NCI-H524 (cell line): Measurements from ENCODE around the gene RCL1.

Experiments used
- DNase-seq, 2 experiments: peaks; one replicate each; lab custom pipeline; 2025; lab: John Stamatoyannopoulos, UW

Gene RCL1

DNA sequence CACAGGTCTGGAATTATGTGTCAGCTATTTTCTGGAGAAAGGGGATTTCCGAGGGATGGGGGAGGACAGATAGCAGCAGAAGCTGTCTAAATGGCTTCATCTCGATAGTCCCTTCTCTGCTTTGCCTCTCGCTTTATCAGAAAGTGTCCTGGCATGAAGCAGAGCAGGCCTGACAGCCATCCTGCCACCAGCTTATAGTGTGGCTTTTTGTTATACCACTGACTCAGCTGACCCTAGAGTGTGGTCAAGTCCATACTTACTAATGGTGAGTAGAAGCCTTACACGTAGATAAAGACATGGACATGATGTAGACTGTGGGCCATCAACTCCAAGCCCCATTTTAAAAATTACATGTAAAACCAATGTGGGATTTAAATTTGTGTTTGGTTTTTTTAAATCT lies 50.0 kb downstream of the RCL1 start:
- no peak for DNase-seq

DNA sequence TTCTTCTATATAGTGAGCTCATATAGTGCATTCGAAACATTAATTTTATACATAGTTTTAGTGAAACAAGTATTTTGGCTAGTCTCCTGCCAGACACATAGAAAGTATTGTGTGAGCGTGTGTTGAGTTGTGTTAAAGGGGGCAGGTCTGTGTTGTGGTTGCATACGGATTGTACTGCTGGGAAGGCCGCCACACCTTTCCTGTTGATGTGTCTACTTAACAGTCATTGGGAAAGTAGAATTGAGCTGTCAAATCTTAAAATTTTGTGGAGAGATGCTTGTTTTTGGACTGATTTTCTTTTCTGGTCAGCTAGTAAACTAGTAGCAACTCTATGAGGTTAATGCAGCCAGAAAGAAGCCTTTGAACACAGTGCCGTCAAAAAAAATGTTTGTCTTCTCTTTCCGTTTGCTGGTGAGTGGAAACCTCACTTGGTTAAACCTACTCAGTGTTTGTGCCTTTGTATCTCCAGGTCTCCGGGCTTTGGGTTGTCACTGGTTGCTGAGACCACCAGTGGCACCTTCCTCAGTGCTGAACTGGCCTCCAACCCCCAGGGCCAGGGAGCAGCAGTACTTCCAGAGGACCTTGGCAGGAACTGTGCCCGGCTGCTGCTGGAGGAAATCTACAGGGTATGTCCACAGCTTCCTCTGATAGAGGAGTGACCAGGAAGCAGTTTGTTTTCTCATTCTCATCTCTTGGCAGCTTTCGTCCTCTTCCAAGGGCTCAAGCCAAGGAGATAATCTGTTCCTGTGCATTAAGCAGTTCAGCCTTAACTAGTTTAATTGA lies 51.5 kb downstream of the RCL1 start:
- DNase-seq, result no peak

DNA sequence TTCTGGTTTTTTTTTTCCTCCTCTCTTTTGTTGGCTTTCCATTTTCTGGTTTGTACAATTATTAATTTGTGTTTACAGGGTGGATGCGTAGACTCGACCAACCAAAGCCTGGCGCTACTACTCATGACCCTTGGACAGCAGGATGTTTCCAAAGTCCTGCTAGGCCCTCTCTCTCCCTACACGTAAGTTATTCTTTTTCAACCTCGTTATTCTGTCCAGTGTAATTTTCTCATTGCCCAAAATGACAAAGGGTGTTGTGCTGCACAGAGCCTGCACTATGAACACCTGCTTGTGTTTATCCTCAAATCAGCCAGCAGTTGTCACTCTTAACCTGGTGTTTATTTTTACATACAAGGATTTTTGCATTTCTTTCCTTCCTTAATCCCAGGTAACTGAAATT lies 56.6 kb downstream of the RCL1 start:
- DNase-seq, result no peak

DNA sequence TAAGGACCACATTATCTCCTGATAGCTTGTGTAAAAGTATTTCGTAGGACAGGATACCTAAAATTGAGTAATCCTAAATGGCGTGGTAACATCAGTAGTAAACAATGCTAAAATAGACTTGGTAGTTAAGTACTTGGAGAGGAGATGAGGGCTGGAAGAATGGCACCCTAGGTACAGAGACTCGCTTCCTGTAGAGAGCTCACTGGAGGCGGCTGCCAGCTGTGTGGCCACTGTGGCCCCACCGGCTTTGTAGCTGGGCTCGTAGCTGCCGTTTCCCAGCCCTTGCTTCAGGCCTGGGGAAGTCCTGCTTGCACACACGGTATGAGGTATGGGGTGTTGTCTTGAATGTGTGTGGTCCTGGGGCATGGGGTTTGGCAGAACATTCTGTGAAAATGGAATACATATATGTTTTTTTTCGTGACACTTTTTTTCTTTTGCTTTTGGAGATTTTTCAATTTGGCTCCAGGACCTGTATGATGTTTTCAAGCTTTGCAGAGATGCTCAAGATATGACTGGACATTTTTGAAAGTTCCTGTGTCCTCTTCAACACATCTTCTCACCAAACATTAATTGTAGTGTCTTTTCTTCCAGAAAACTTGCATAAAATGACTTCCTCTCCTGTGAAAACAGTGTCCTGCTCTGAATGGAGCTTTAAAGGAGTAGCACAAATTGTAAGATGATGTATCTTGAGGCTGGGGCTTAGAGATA lies 58.0 kb downstream of the RCL1 start:
- DNase-seq, result no peak

DNA sequence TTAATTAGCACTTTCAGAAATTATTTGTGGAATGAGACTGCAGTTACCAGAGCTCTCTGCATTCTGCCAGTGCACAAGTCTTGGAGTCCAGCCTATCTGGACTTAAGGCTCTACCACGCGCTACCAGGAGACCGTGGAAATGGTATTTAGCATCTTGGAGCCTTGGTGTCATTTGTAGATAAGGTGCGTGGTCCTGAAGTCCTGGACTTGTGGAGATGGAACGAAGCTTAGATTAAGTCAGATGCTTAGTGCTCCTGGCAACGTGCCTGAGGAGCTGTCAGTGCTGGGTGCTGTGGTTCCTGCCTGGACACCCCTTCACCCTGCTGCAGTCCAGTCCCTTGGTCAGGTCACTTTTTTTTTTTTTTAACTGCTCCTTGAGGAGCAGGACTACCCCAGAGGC lies 59.7 kb downstream of the RCL1 start:
- no peak for DNase-seq

- no peak for DNase-seq
Observed at GRCh38 chr9:4854265-4854590, 61.5 kb downstream of the RCL1 start.

- DNase-seq, result no peak
Observed at GRCh38 chr9:4855841-4856240, 63.1 kb downstream of the RCL1 start.

GRCh38 chr9:4857163-4857810 lies 64.5 kb downstream of the RCL1 start:
- no peak for DNase-seq

DNA sequence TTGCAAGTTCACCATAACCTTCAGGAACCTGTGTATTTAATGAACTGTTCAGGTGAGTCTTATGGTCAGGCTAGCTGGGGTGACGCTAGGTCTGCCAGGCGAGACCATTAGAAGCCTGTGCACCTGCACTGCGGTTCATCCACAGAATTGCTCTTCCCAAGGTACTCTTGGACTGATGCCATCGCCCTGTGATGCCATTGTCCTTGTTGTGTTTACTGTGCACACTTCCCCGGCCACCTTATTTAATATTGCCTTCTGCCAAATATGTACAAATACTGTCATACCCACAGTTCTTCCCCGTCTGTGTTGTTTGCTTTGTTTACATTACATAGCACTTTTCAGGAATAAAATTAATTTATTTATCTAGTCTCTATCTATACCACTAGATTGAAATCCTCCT lies 66.3 kb downstream of the RCL1 start:
- no peak for DNase-seq

DNA sequence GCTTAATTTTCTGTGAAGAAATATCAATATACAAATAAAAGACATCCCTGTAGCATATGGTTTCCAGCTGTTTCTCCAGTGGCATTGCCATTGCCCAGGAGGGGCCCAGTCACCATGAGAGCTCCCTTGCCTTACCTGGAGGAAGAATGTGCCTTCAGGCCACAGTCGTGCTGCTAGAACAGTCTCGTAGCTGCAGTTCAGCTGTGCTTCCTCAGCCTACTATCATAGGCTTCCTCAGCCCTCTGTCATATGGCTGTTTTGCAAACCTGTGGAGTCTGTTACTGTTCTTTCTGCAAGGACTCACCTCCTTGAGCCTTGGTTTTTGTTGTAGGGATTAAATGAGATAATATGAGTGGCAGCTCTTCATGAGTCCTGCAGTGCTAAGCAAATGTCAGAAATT lies 67.6 kb downstream of the RCL1 start:
- DNase-seq, result no peak

DNA sequence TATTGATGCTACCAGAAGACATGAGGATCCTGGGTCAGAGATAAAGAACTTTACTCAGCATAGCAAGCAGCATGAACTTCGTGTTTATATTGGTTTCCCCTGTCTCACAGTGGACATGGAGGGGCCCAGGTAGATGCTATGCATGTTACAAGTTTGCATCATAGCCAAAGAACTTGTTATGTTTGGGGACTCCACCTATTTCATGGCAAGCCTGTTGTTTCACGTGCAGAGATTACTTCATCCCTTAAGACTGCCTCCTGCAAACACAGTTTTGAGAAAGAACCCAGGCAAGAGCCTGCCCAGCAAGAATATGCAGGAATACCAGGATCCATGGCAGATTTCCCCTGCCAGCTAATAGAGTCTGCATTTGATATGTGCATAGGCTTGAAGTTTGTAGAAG lies 68.4 kb downstream of the RCL1 start:
- DNase-seq, result no peak

DNA sequence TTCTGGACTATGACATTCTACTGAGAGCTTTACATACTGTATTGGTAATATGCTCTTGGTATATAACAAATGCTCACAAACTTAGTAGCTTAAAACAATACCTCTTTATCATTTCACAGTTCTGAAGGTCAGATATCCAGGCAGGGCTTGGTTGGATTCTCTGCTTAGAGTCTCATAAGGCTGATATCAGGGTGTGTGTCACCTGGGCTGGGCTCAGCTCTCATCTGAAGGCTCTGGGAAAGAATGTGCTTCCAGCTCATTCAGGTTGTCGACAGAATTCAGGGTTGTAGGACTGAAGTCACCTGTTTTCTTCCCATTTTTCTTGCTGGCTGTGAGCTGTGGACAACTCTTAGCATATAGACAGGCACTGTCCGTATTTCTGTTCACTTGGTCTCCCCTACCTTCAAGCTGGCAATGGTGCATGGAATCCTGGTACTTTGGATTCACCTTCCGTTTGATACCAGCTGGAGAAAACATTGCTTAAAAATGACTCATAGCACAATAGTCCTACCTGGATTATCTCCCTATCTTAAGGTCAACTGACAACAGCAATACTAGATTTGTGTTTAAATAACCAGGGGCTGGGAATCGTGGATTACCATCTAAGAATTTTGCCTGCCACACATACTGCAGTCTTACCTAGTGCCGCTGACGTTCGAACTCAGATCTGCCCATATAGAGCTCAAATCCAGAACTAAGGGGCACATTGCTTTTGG lies 69.2 kb downstream of the RCL1 start:
- no peak for DNase-seq

GRCh38 chr9:4862506-4863250 lies 69.9 kb downstream of the RCL1 start:
- DNase-seq, result no peak

- no peak for DNase-seq
Observed at GRCh38 chr9:4864234-4864661, 71.5 kb downstream of the RCL1 start.

- DNase-seq, result no peak
Observed at GRCh38 chr9:4864698-4865097, 72.0 kb downstream of the RCL1 start.

- no peak for DNase-seq
Observed at GRCh38 chr9:4865681-4866080, 72.9 kb downstream of the RCL1 start.

DNA sequence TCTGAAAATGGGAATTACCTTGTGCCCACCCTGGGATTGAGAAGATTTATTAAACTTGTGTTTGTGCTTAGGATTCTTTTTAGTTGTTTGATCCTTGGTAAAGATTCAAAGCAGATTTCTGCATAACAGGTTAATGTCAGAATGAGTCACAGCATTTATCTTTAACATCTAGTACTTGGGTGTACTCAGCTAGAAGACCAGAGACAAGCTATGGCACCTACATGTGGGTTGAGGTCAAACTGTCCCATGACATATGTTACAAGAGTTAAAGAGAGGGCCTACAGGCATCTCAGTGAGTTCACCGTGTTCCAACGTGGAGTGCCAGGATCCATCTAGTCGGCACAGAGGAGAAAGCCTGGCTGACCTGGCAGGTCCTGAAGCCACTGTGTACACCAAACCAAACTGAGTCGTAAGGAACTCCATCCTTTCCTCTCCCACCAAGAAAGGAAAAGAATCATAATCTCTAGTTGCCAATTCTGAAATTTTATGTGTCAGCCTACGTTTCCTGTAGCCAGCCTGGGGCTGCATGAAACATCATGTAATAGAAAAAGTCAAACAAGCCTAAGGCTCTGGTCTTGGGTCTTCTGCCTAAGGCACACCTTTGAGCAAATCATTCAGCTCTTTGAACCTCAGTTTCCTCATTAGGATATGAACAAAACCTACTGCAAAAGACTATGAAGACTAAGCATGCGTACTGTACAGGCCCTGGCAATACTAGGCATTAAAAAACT lies 73.7 kb downstream of the RCL1 start:
- no peak for DNase-seq

GRCh38 chr9:4873066-4873465 lies 80.3 kb downstream of the RCL1 start:
- DNase-seq, result no peak

DNA sequence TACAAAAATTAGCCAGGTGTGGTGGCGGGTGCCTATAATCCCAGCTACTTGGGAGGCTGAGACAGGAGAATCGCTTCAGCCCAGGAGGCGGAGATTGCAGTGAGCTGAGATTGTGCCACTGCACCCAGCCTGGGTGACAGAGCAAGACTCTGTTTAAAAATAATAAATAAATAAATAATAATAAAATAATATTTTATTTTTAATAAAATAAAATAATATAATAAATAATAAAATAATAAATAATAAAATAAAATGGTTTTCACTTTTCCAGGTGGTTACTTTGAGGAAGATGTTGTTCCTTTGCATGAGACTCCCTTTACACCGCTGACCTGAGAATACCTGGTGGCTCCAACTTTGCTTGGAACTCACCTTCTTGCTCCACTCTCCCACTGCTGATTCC lies 82.8 kb downstream of the RCL1 start:
- DNase-seq, result no peak

DNA sequence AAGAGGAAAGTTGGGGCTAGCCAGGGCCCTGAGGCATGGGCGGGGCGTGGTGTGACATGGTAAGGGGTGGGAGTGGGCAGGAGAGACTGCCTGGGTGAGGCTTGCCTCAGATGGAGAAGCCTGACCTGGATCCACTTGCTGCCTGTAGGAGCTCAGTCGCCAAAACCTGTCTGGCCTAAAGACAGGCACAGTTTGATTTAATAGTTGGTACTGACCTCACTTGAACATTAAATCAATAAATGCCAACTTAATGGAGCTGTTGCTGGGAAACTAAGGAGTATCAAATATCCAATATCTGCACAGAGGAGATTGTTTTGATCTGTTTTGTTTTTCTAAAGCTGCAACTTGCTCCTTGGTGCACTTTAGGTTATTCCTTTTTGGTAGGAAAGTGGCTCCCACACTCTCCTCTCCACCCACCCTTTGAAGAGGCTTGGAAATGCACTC lies 86.4 kb downstream of the RCL1 start:
- DNase-seq, result no peak

- DNase-seq, result peak in 1 of 2 experiments; percentile 5
Observed at GRCh38 chr9:4883326-4883873, 90.7 kb downstream of the RCL1 start.
